Body of pancreas (tissue), 4 donors: Measurements from ENCODE around the gene MVB12B. TPM values are rescaled to one million over a fixed set of nuclear protein-coding genes. Genes with fewer than 3 reads are reported as not detected.
"Not testable (repeated sequence)": the region's sequence is repeated elsewhere in the genome, so short reads cannot be mapped to it uniquely, and the experiment has no call there.

Source experiments
- ATAC-seq: fragments of 150-250 bp; one replicate; pipeline ENCODE4 v1.9.1; 2016
- DNase-seq, 4 donors: peaks; one replicate each; pipeline ENCODE4 v3.0.0-alpha.2; 2019
- H3K27ac ChIP-seq, 4 donors: fragments of 200-600 bp; sonication (generic); 1 replicate in 3 of 4; 2 replicates in 1 of 4; pipeline versions ENCODE4 v1.5.1 to v1.6.1; 2016 to 2019; ENCODE audit warnings: mild to moderate bottlenecking in 1 of 4, mixed read lengths in 1 of 4, moderate library complexity in 1 of 4
- H3K27me3 ChIP-seq, 2 donors: fragments of 200-600 bp; sonication (generic); one replicate each; pipeline ENCODE4 v1.6.0; 2016; ENCODE audit warnings: mild to moderate bottlenecking in 1 of 2
- H3K36me3 ChIP-seq, 2 donors: fragments of 200-600 bp; sonication (generic); replicated peaks in 1 of 2; 2 replicates each; pipeline ENCODE4 v1.5.1; 2016; ENCODE audit warnings: low read depth in 2 of 2; ENCODE audit not compliant: insufficient read depth in 1 of 2
- H3K4me1 ChIP-seq: fragments of 200-600 bp; sonication (generic); one replicate; pipeline ENCODE4 v1.6.0; 2016
- H3K4me3 ChIP-seq, 2 donors: fragments of 200-600 bp; sonication (generic); 1 replicate in 1 of 2; 2 replicates in 1 of 2; pipeline ENCODE4 v1.5.1; 2016 to 2019
- H3K9me3 ChIP-seq, 3 donors: fragments of 200-600 bp; sonication (generic); 1 replicate in 2 of 3; 2 replicates in 1 of 3; pipeline ENCODE4 v1.5.1; 2016
- CTCF ChIP-seq, 7 experiments: fragments of 450-650 bp in 4 of 7; fragments of 200-600 bp in 3 of 7; sonication (generic) in 3 of 7; IDR thresholded peaks; one replicate each; pipeline ENCODE4 v1.5.1; 2016 to 2019; ENCODE audit warnings: antibody characterized with exemption in 7 of 7
- POLR2A ChIP-seq, 3 donors: fragments of 450-650 bp; IDR thresholded peaks; one replicate each; pipeline ENCODE4 v1.6.1; 2016; ENCODE audit warnings: antibody characterized with exemption in 3 of 3, mild to moderate bottlenecking in 2 of 3
- WGBS, 2 donors: methylation state at CpG; one replicate each; pipeline ENCODE4 v1.1.5; 2017; 5-methylcytosine and 5-hydroxymethylcytosine counted together
- intact Hi-C: fragments of 100-400 bp; cut with DNase I; formaldehyde crosslinking; loops from one replicate; pipeline ENCODE4 v1.15.1; 2023
- small RNA-seq: library from RNA; depleted of rRNA; stranded (forward); fragments of <200 nt; gene quantifications from one replicate; pipeline ENCODE3, GENCODE V24; 2016
- total RNA-seq, 2 donors: library from RNA; depleted of rRNA; stranded (reverse); fragments of >200 nt; gene quantifications; one replicate each; pipeline ENCODE4 v1.1.0, GENCODE V29; 2016

The MVB12B gene
- total RNA-seq, 2 donors from 2014 or later = 5.2 to 9.9 TPM

- Histone ChIP-seq H3K27ac (no peak overlapping the region), H3K4me3 (no peak overlapping the region), H3K9me3 (no peaks in the 10 kb centered on the region), H3K27me3 (no peaks in the 10 kb centered on the region), H3K36me3 (no peaks in the 10 kb centered on the region), H3K4me1 (no peaks in the 10 kb centered on the region)
- ATAC-seq (no peak), DNase-seq (no peak)
- intact Hi-C loops = no loop called here
- TF ChIP-seq CTCF (IDR thresholded peaks at IDR 0.05) (no peak), POLR2A (IDR thresholded peaks at IDR 0.05) (no peak)
- WGBS, 2 donors = 94 to 97% methylated on average over 2 to 8 of the region's 8 CpGs
Observed at GRCh38 chr9:126554292-126554691, 227.7 kb downstream of the MVB12B start.

- intact Hi-C loops = loop anchor here (5.0 kb wide), 1 partner anchor 53 kb away; no protein-coding TSS in a partner anchor
Observed at GRCh38 chr9:126555421-126555820, 228.8 kb downstream of the MVB12B start.

More at GRCh38 chr9:126555421-126555820, 228.8 kb downstream of the MVB12B start:
- TF ChIP-seq CTCF (IDR thresholded peaks at IDR 0.05) = peak in 1 of 7 experiments; percentile 15
- ATAC-seq, H3K36me3 ChIP-seq, H3K27me3 ChIP-seq, H3K9me3 ChIP-seq, DNase-seq, H3K4me1 ChIP-seq, H3K4me3 ChIP-seq, H3K27ac ChIP-seq: not testable (repeated sequence)
- WGBS, 2 donors = 69 to 83% methylated on average over 10 to 12 of the region's 13 CpGs

Small RNAs within 50 kb of the gene (small RNA-seq; reads per million reads assigned to genes)
- gene RF00108 = not detected
